Mesenteric fat pad (tissue), 1 donor: Measurements from ENCODE around the gene TELO2. TPM values are rescaled to one million over a fixed set of nuclear protein-coding genes. Genes with fewer than 3 reads are reported as not detected.
"Not testable (repeated sequence)": the region's sequence is repeated elsewhere in the genome, so short reads cannot be mapped to it uniquely, and the experiment has no call there.

Experiments used
- DNase-seq: peaks from one replicate; pipeline ENCODE4 v3.0.0-alpha.2; 2020; ENCODE audit warnings: low spot score
- total RNA-seq: library from RNA; stranded (reverse); fragmentation: NEBNext Ultra II Directional; extraction: Animal tissue kit (Norgen Biotek cat#: 25700); gene quantifications from one replicate; pipeline ENCODE4 v1.2.1, GENCODE V29; 2021
- donor health status: DM: yes; HTN: yes; CAD: no.

The TELO2 gene
- total RNA-seq, 1 donor from 2014 or later: 25.7 TPM

DNA sequence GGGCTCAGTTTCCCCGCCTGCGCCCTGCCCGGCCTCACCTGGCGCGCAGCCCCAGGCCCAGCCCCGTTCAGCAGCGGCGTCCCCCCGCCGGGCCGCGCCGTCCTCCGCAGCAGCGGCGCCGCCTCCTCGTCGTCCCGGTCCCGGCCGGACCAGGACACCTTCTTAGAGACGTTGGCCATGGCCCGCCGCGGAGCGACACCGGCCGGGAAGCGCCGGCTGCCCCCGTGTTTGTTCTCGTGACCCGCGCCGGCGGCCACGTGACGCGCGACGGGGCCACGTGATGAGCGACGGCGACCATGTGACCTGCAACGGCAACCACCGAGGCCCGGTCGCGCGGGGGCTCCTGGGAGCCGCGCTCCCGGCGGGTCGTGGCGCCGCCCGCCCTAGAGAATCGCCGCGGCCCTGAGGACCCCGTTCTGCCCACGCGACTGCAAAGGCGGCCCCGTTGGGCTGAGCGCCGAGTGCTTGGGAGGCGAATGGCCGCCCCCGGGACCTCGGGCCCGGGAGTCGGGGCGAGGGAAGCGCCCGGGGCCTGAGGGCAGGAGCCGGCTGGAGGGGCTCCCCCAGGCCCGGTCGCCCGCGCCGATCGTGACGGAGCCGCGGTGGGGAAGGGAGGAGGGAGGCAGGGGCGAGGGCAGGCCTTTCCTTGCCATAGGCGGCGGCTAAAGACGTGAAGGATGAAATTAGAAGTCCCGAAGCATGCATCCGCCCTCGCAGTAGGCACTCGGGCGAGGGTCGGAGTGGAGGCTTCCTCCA lies 18.2 kb upstream of the TELO2 start, which contains the start of gene CLCN7:
Gene CLCN7, minus strand, starts transcription at position 233 of the 756 bp plus-strand sequence. Its CDS starts 54 bp downstream, at position 179.
- DNase-seq: peak; percentile 98

DNA sequence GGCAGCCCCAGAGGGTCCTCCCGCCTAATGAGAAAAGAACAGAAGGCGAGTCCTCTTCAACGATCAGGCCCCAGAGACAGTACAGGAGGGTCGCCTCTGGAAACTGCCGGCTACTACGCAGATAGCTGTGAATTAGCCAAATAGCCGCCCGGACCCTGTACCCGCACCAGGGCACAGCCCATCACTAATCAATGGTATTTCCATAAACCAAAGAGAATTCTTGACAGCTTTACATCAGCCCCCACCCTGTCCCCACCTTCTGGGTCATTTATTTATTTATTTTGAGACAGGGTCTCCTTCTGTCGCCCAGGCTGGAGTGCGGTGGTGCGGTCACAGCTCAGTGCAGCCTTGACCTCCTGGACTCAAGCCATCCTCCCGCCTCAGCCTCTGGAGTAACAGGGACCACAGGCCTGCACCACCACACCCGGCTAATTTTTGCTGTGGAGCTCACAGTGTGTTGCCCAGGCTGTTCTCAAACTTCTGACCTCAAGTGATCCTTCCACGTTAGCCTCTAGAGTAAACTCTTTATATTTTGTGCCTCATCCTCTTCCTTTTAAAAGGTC lies 17.5 kb upstream of the TELO2 start:
- DNase-seq: no peak

DNA sequence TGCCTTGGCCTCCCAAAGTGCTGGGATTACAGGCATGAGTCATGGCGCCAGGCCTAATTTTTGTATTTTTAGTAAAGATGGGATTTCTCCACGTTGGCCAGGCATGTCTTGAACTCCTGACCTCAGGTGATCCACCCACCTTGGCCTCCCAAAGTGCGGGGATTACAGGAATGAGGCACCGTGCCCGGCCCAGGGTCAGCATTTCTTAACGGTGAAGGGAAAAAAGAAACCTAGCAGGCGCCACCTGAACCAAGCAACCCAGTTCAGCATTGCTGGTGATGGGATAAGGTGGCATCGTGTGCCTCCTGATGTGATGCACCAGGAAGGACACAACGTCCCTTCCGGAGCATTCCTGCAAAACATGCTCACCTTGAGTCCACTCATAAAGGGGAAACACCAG lies 16.1 kb upstream of the TELO2 start:
- DNase-seq: no peak

DNA sequence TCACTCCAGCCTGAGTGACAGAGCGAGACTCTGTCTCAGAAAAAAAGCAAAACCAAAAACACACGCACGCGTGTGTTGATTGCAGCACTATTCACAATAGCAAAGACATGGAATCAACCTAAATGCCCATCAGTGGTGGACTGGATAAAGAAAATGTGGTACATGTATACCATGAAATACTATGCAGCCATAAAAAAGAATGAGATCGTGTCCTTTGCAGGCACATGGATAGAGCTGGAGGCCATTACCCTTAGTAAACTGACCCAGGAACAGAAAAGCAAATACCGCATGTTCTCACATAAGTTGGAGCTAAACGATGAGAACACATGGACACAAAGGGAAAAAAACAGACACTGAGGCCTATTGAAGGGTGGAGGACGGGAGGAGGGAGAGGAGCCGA lies 14.2 kb upstream of the TELO2 start:
- not testable (repeated sequence) for DNase-seq

DNA sequence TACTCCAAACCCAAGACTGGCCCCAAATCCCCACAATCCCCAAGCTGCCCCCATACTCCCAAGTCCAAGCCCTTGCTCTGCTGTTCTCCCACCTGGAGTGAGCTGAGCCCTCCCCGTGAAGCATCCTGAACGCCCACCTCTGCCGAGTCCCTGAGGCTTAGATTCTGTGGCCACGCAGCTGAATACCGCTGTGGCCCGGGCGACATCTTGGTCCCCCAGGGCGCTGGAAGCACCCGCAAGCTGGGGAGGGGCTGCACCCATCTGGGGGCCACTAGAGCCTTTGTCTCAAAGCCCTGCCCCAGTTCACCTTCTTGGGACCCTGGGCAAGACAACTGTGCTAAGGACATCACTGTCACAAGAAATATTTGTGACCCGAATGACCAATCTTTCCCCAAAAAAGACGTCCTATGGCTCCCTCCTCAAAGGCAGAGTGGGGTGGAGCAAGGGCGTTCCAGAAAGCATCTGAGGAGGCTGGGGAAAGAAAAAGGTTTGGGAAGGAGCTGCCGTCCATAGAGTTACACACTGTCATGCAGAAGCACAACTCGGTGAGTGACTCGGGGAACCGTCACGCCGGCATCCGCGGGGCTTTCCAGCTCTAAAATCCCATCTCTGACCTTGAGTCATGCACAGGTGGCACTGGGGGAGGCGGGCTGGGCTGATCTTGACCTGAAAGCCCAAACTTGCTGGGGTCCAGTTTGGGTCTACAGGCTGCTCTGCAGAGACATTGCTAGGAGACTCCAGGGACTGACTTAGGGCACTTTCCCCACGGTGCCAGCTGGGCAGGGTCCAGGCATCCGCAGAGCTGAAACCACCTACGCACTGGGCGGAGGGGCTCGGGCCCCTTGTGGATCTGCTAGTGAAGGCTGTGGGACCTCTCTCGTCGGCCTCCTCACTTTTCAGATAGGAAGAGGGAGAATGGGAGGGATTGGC lies 11.0 kb upstream of the TELO2 start:
- DNase-seq: no peak

DNA sequence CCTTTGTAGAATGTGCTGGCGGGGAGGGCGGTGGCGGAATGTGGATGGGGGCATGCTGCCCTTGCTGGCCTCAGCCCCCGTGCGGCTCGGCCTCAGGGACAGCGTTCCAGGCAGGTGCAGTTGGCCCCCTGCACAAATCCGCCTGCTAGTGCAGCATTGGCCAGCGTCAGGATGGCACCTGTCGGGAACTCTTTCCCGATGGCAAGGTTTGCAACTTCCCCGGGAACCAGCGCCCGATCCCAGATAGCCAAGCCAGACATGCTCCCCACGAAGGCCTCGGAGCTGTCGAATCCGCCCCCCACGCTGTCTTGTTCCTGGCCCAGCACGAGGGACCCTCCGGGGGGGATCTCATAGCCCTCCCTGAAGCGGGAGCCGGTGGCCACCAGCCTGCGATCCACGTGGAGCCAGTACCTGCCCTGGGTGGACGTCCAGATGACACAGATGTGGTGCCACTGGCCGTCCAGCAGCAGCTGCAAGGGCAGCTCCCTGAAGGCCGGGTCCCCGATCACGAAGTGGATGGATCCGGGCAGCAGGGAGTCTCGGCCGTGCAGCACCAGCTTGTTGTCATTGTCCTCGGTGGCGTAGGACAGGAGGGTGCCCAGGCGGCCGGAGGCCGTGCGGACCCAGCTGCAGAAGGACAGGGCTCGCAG lies 7.2 kb upstream of the TELO2 start:
- no peak for DNase-seq

DNA sequence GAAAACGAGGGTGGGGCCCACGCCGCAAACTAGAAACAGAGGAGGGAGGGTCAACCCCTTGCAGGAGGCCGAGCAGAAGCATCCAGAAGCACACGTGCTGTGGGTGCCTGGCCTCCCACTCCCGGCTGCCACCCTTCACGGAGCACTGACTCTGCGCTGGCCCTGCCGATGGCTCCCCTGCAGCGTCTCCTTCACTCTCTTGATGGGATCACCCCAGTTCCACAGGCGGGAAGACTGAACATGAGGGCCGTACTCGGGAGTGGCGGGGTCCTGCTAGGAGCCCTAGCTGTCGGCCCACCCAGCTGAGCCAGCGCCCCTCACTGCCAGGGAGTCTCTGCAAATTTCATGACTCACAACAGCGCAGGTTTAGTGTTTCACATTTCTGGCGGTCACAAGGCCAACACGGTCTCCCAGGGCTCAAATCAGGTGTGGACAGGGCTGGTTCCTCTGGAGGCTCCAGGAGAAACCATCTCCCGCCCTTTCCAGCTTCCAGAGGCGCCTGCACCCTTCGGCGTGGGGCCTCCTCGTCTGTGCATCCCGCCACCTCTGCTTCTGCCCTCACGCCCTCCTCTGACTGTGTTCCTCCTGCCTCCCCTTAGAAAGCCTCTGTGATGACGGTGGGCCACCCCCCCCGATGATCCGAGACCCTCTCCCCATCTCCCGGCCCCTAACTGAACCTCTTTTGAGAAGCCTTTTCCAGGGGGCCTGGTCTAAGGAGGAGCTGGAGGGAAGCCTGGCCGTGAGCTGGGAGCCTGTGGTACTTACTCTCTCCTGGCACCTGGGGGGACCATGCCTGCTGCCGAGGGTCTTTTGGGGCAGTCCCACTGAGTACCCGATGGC lies 6.4 kb upstream of the TELO2 start:
- no peak for DNase-seq

DNA sequence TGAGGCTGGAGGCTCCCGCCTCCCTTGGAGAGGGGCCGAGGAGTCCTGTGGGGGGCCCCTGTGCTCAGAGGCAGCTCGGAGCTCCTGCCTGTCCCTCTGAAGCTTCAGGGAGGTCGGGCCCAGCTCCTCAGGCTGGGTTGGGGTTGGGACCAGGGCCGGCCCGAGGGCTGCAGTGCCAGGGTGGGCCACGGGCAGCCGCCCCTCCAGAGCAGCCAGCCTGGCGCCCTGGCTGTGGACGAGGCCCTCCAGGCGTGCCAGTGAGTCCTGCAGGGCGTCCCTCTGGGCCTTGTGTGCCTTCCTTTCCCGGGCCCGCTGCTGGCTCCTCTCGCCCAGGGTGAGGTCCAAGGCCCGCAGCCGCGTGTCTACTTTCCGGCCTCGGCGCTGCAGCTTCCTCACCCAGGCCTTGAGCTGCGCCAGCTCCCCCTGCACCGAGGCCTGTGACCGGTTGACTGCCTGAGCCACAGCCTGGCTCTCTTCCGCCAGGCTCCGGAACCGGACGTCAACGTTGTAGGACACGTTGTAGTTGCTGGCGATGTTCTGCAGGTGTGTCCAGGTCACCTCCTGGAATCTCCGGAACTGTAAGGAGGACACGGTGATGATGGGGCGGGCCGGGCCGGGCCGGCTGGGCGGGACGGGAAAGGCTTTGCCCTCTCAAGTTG lies 5.6 kb upstream of the TELO2 start:
- no peak for DNase-seq

DNA sequence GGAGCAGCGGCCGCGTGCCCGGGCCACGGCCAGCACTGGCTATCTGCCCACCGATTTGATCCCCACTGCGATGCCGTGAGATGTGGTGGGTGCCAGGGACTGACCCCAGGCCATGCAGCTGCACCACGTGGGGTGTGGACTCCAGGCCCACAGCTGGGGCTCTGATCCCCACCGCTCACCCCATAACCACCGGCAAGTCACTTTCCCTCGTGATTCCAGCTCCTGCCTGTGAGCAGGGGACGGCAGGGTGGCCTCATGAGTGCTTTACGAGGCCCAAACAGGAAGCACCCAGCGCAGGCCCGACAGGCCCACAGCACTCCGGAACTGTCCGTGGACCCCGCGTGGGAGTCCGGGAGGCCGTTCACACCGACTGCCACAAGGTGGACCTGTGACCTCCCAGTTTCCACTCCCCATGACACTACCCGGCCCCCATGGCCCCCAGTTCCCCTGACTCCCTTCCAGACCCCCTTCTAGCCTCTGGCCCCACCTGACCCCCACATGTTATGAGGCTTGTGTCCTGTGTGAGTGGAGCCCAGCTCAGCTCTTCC lies 5.0 kb upstream of the TELO2 start:
- no peak for DNase-seq

DNA sequence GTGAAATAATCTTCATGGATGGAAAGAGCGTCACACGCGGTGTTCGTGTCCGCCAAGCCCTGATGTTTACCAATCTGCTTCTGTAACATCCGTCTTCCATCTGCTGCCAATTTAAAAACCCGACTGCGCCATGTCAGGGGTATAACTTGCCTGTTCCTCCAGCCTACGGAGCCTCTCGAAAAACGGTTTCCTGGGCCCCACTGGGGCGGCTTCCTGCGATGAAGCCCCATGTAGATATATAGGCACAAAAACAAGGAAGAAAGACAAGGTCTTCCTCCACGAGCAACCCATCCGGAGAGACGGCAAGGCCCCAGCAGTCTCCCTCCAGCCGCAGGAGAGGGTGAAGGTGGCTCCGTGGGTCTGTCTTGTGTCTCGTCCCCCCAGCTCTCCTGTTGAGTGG lies 4.5 kb upstream of the TELO2 start, which contains the start of gene PTX4:
Gene PTX4, minus strand, starts transcription at position 326 of the 400 bp plus-strand sequence. Its CDS starts 35 bp downstream, at position 291.
- DNase-seq: no peak

DNA sequence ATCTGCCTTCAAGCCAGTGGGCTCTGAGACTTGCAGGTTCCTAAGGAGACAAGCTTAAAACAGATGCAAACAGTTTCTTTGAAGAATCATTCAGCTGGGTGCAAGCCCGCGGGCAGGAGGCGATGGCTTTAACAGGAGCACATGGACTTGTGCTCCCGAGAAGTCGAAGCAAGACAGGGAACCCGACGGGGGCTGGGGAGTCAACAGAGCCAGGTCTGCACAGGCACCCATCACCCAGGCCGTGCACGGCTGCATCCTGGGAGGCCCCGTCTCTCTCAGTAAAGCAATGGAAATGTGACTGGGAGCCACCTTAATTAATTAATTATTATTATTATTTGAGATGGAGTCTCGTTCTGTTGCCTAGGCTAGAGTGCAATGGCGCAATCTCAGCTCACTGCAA lies 4.1 kb upstream of the TELO2 start:
- no peak for DNase-seq

DNA sequence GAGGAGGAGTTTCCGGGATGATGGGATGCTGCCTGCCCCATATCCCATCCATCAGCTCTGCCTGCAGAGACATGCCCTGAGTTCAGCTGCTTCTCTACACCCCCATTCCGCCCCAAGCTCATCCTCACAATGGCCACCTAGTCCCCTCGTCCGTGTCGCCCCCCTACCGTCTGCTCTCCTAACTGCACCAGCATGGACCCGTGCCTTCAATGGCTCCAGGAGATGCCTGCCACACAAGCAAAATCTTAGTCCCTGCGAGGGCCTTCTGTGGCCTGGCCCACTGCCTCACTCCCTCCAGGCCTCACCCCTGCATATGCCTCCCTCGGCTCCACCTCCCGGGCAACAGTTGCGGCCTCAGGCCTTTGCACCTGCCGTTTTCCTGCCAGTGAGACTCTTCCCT lies 1.8 kb upstream of the TELO2 start:
- no peak for DNase-seq

DNA sequence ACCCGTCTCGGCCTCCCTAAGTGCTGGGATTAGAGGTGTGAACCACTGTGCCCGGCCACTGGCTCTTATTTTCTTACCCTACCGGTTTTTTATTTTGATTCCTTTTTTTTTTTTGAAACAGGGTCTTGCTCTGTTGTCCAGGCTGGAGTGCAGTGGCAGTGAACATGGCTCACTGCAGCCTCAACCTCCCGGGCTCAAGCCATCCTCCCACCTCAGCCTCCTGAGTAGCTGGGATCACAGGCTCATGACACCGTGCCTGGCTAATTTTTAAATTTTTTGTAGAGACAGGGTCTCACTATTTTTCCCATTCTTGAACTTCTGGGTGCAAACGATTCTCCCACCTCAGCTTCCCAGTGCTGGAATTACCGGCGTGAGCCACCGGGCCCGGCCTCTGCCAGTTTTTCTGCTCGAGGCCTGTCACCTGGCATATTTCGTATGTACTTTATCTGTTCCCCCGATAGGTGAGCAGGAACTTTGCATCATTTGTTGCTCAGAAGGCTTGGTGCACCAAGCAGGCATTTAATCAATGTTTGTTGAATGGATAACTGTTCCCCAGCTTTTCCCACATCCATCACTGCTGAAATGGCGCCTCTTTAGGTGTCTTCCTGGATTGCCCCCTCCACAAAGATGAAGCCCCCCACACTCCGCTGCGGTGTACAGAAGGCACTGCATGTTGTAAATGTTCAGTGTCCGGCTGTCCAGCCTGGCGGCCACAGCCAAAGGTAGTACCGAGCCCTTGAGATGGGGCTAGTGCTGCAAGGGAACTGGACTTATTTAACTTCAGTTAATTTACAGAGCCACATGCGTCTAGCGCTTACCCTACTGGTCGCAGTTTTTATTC lies 858 bp upstream of the TELO2 start:
- DNase-seq: no peak

DNA sequence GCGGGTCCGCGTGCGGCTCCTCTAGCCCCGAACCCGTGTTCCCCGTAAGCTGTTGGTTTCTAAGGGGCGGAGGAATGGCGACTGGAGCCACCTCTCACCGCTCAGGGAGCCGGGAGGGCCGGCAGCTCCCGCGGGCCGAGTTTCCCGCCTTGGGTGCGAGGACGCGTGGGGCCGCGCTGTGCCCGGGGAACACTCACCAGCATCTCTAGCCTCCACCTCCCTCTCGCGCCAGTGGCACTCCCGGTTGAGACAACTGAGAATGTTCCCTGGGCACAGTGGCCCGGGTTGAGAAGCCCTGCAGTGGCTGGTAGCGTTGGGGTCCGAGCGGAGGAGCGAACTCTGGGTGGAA lies 560 bp downstream of the TELO2 start:
- DNase-seq: no peak

DNA sequence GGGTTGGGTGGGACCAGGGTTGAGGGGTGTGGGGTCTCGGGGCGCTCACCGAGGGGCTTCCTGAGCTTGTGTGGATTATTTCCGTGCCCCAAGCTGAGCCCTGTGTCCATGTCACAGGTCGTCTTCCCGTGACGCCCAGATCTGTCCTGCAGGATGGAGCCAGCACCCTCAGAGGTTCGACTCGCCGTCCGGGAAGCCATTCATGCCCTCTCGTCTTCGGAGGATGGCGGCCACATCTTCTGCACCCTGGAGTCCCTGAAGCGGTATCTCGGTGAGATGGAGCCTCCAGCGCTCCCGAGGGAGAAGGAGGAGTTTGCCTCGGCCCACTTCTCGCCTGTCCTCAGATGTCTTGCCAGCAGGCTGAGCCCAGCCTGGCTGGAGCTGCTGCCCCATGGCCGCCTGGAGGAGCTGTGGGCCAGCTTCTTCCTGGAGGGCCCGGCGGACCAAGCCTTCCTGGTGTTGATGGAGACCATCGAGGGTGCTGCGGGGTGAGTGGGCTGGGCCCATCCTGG lies 1.0 kb downstream of the TELO2 start:
- DNase-seq: no peak

DNA sequence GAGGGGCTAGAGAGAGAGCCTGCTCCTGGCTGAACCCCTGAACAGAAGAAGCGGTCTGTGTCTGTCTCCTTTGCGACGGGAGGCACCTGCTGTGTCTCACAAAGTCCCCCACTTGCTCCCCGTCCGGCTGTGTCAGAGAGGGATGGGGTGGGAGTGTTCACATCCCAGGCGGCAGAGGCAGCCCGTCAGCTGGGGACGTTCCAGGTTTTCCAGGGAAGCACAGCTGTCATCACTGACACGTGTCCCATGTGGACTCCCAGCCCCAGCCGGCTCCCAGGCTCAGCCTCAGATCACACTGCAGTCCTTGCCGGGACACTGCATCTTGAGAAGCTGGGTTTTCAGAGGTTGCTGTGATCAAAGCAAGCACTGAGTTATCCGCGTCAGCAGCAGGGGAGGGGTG lies 1.6 kb downstream of the TELO2 start:
- DNase-seq: no peak

DNA sequence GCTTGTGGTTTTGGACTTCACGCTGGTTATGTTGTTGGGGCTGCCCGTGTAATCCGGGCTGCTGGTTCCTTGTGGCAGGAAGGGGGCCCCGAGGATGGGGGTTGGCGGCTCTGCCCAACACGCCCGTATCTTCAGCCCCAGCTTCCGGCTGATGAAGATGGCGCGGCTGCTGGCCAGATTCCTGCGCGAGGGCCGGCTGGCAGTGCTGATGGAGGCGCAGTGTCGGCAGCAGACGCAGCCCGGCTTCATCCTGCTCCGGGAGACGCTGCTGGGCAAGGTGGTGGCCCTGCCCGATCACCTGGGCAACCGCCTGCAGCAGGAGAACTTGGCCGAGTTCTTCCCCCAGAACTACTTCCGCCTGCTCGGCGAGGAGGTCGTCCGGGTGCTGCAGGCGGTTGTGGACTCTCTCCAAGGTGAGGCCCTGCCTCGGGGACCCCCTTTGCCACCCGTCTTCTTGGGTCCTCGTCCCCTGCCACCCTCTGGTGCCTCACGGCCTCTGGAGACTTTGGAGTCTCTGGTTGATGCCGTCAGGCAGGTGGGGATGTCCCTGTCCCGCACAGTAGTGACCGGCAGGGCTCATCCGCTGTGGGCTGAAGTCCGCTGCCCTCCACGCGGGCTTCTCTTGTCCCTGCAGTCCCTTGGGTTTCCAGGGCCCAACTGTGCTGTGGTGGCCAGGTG lies 2.2 kb downstream of the TELO2 start:
- no peak for DNase-seq

DNA sequence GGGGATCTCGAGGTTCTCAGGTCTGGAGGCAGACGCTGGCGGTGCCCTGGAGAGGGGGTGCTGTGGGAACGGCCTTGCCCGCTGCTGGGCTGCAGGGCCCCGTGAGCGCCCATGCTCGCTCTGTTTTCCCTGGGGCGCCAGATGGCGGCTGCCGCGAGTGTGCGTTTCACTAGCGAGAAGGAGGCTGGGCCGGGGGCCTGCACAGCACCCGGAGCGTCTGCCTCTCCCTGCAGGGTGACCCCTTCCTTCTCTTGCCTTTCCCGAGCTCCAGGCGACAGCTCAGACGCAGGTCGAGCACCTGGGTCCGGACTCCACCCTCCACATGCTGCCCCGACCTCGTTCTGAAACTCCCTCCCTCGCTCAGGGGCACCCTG lies 2.7 kb downstream of the TELO2 start:
- DNase-seq: no peak
